ENCODE data around the gene FAM168A. TPM values are rescaled to one million over a fixed set of nuclear protein-coding genes. Genes with fewer than 3 reads are reported as not detected.

Gene FAM168A
- total RNA-seq, 1 experiment from 2014 or later = 62.8 TPM

DNA sequence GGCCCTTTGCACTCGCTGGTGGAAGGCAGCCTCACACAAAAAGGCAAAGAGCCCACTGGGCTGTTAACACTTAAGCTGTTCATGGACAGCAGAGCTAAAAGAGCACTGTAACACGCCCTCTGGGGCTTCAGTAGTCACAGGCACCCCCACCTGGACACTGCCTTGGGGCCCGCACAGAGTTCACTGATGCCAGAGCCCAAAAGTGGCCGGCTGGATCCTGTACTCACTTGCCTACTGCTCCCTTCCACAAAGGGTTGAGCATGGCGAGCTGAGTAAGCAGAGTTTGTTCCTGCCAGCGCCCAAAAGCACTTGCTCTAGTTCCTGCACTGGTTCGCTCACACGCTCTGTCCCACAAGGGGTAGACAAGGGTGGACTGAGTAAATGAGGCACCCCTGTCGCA, 142.9 kb downstream of the FAM168A start:
- Histone ChIP-seq H3K9me3 (ENCODE audit: control insufficient read depth, insufficient read depth, low read depth, low read length) (no peaks in the 10 kb centered on the region), H3K27me3 (ENCODE audit: control insufficient read depth, insufficient read depth, low read length) (no peaks in the 10 kb centered on the region), H3K4me1 (ENCODE audit: control insufficient read depth, insufficient read depth, low read length) (no peaks in the 10 kb centered on the region), H3K36me3 (ENCODE audit: control insufficient read depth, insufficient read depth, low read length) (no peaks in the 10 kb centered on the region), H3K27ac (ENCODE audit: low read length) (no peak overlapping the region), H3K4me3 (ENCODE audit: low read depth in 2 of 2, low read length in 2 of 2) (no peak overlapping the region)
- no peak for DNase-seq (ENCODE audit: low read depth, low spot score)
- in situ Hi-C loops (cut with HindIII; ENCODE audit: low pct_unique_long_range_greater_than_20kb, low sequenced_read_pairs) (no loop called here), intact Hi-C loops (cut with micrococcal nuclease; ENCODE audit: unreplicated experiment) (no loop called here)
- TF ChIP-seq, protein P1, sequence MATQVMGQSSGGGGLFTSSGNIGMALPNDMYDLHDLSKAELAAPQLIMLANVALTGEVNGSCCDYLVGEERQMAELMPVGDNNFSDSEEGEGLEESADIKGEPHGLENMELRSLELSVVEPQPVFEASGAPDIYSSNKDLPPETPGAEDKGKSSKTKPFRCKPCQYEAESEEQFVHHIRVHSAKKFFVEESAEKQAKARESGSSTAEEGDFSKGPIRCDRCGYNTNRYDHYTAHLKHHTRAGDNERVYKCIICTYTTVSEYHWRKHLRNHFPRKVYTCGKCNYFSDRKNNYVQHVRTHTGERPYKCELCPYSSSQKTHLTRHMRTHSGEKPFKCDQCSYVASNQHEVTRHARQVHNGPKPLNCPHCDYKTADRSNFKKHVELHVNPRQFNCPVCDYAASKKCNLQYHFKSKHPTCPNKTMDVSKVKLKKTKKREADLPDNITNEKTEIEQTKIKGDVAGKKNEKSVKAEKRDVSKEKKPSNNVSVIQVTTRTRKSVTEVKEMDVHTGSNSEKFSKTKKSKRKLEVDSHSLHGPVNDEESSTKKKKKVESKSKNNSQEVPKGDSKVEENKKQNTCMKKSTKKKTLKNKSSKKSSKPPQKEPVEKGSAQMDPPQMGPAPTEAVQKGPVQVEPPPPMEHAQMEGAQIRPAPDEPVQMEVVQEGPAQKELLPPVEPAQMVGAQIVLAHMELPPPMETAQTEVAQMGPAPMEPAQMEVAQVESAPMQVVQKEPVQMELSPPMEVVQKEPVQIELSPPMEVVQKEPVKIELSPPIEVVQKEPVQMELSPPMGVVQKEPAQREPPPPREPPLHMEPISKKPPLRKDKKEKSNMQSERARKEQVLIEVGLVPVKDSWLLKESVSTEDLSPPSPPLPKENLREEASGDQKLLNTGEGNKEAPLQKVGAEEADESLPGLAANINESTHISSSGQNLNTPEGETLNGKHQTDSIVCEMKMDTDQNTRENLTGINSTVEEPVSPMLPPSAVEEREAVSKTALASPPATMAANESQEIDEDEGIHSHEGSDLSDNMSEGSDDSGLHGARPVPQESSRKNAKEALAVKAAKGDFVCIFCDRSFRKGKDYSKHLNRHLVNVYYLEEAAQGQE (IDR thresholded peaks at IDR 0.05; ENCODE audit: insufficient read depth in 1 of 2, low read depth in 2 of 2, low read length in 1 of 2) = no peak
- TF ChIP-seq, protein P2, sequence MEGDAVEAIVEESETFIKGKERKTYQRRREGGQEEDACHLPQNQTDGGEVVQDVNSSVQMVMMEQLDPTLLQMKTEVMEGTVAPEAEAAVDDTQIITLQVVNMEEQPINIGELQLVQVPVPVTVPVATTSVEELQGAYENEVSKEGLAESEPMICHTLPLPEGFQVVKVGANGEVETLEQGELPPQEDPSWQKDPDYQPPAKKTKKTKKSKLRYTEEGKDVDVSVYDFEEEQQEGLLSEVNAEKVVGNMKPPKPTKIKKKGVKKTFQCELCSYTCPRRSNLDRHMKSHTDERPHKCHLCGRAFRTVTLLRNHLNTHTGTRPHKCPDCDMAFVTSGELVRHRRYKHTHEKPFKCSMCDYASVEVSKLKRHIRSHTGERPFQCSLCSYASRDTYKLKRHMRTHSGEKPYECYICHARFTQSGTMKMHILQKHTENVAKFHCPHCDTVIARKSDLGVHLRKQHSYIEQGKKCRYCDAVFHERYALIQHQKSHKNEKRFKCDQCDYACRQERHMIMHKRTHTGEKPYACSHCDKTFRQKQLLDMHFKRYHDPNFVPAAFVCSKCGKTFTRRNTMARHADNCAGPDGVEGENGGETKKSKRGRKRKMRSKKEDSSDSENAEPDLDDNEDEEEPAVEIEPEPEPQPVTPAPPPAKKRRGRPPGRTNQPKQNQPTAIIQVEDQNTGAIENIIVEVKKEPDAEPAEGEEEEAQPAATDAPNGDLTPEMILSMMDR (IDR thresholded peaks at IDR 0.05) = no peak
- TF ChIP-seq SIN3A (IDR thresholded peaks at IDR 0.05; ENCODE audit: borderline replicate concordance, insufficient read depth, low read depth, low read length) (no peak), TCF7L2 (IDR thresholded peaks at IDR 0.05; ENCODE audit: low read depth, low read length) (no peak)
- POLR2A ChIA-PET = no interaction called here
- CTCF ChIA-PET = no interaction called here
- no TSS peak for BruUV-seq (replicated peaks)
- no peak for ATAC-seq

DNA sequence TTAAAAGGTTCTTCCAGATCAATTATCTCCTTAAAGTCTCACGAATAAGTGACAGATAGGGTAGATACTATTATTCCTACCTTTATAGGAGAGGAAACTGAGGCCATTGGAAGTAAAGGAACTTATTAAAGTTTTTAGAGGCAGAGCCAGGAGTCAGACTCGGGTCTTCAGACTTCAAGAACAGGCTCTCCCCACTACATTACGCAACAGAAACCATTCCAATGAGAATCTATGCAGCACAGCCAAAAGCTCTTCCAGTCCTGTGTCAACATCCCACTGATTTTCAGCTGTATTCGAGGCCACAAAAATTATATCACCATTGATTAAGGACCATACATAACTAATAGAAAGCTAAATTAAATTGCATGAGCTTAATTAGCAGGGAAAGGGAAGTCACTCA, 144.3 kb downstream of the FAM168A start:
- H3K27ac ChIP-seq (ENCODE audit: low read length) = no peak overlapping the region

More for the DNA sequence above, 144.3 kb downstream of the FAM168A start:
- H3K36me3 ChIP-seq (ENCODE audit: control insufficient read depth, insufficient read depth, low read length) = no peaks in the 10 kb centered on the region
- H3K9me3 ChIP-seq (ENCODE audit: control insufficient read depth, insufficient read depth, low read depth, low read length) = no peaks in the 10 kb centered on the region
- ChIA-PET POLR2A (interaction anchor here (0.6 kb wide), 1 partner anchor 211 kb away, joined by 9 read pairs; no protein-coding TSS in a partner anchor), CTCF (no interaction called here)
- intact Hi-C loops (cut with micrococcal nuclease; ENCODE audit: unreplicated experiment) = no loop called here
- BruUV-seq (replicated peaks) = no TSS peak
- TF ChIP-seq TCF7L2 (IDR thresholded peaks at IDR 0.05; ENCODE audit: low read depth, low read length) = no peak
- TF ChIP-seq, protein P2 (IDR thresholded peaks at IDR 0.05) = no peak
- TF ChIP-seq, protein P1 (IDR thresholded peaks at IDR 0.05; ENCODE audit: insufficient read depth in 1 of 2, low read depth in 2 of 2, low read length in 1 of 2) = no peak
- no peak for TF ChIP-seq POLR2AphosphoS5 (IDR thresholded peaks at IDR 0.05; ENCODE audit: low read depth, low read length)
- no peak for TF ChIP-seq SIN3A (IDR thresholded peaks at IDR 0.05; ENCODE audit: borderline replicate concordance, insufficient read depth, low read depth, low read length)
- no peaks in the 10 kb centered on the region for H3K27me3 ChIP-seq (ENCODE audit: control insufficient read depth, insufficient read depth, low read length)
- no peak overlapping the region for H3K4me3 ChIP-seq (ENCODE audit: low read depth in 2 of 2, low read length in 2 of 2)
- in situ Hi-C loops (cut with HindIII; ENCODE audit: low pct_unique_long_range_greater_than_20kb, low sequenced_read_pairs) = no loop called here
- ATAC-seq = no peak
- no peak for DNase-seq (ENCODE audit: low read depth, low spot score)
- H3K4me1 ChIP-seq (ENCODE audit: control insufficient read depth, insufficient read depth, low read length) = no peaks in the 10 kb centered on the region
